CD4-positive, CD25-positive, alpha-beta regulatory T cell (primary cell): ENCODE results near the gene SLC35A4. TPM values are rescaled to one million over a fixed set of nuclear protein-coding genes. Genes with fewer than 3 reads are reported as not detected.
"Not testable (repeated sequence)": the region's sequence is repeated elsewhere in the genome, so short reads cannot be mapped to it uniquely, and the experiment has no call there.

Source experiments
- ATAC-seq, 2 donors: fragments of 150-1000 bp; cut with Tn5 transposase; one replicate each; pipeline ENCODE4 v1.10.0; 2021; ENCODE audit warnings: low read depth in 2 of 2, moderate number of reproducible peaks in 2 of 2, moderate library complexity in 1 of 2
- DNase-seq, 3 donors: peaks; one replicate each; pipeline versions ENCODE4 v3.0.0 to v3.0.0-alpha.2; 2012 to 2022; ENCODE audit warnings: mixed read lengths in 1 of 3
- H3K27ac ChIP-seq: one replicate; pipeline ENCODE4 v1.7.0; 2013; ENCODE audit warnings: mild to moderate bottlenecking, low read length; ENCODE audit not compliant: insufficient read depth, poor library complexity, severe bottlenecking
- H3K27me3 ChIP-seq: one replicate; pipeline ENCODE4 v1.7.0; 2013; ENCODE audit warnings: low read length; ENCODE audit not compliant: control insufficient read depth, insufficient read depth
- H3K36me3 ChIP-seq: one replicate; pipeline ENCODE4 v1.7.0; 2013; ENCODE audit warnings: mild to moderate bottlenecking, low read length, moderate library complexity; ENCODE audit not compliant: control insufficient read depth, insufficient read depth
- H3K4me1 ChIP-seq: 2 replicates; pipeline ENCODE4 v1.7.0; 2013; ENCODE audit warnings: mild to moderate bottlenecking, low read length; ENCODE audit not compliant: insufficient read depth, control insufficient read depth, poor library complexity, severe bottlenecking
- H3K4me3 ChIP-seq: one replicate; pipeline ENCODE4 v1.7.0; 2013; ENCODE audit warnings: low read depth, mild to moderate bottlenecking, low read length, moderate library complexity
- H3K9me3 ChIP-seq, 2 experiments: 1 replicate in 1 of 2; 2 replicates in 1 of 2; pipeline ENCODE4 v1.7.0; 2013; ENCODE audit warnings: low read length in 2 of 2, mild to moderate bottlenecking in 1 of 2, moderate library complexity in 1 of 2; ENCODE audit not compliant: control insufficient read depth in 2 of 2
- H3K27ac Mint-ChIP-seq, 3 donors: one replicate each; pipeline ENCODE4 v1.8.0; 2020 to 2022; ENCODE audit warnings: mild to moderate bottlenecking in 3 of 3, mixed read lengths in 3 of 3, moderate library complexity in 2 of 3
- H3K27me3 Mint-ChIP-seq: one replicate; pipeline ENCODE4 v1.8.0; 2022; ENCODE audit warnings: mild to moderate bottlenecking, mixed read lengths
- H3K36me3 Mint-ChIP-seq: one replicate; pipeline ENCODE4 v1.8.0; 2020; ENCODE audit warnings: mixed read lengths
- H3K4me1 Mint-ChIP-seq, 4 donors: one replicate each; pipeline ENCODE4 v1.8.0; 2020 to 2022; ENCODE audit warnings: mixed read lengths in 4 of 4, mild to moderate bottlenecking in 1 of 4
- H3K4me3 Mint-ChIP-seq, 4 donors: one replicate each; pipeline ENCODE4 v1.8.0; 2020 to 2022; ENCODE audit warnings: mild to moderate bottlenecking in 4 of 4, mixed read lengths in 4 of 4, moderate library complexity in 3 of 4
- H3K9me3 Mint-ChIP-seq, 7 donors: one replicate each; pipeline ENCODE4 v1.8.0; 2020 to 2022; ENCODE audit warnings: mixed read lengths in 7 of 7, mild to moderate bottlenecking in 3 of 7, moderate library complexity in 2 of 7
- polyA plus RNA-seq, 4 donors: library from polyadenylated mRNA; unstranded; fragments of 300-500 nt; fragmentation: Illumina TruSeq; gene quantifications; one replicate each; pipeline ENCODE4 v1.2.3, GENCODE V29; 2021
- total RNA-seq: library from RNA; stranded (reverse); gene quantifications from one replicate; pipeline ENCODE4 v1.2.3, GENCODE V29; 2022

Gene SLC35A4
- total and polyA plus RNA-seq, 5 donors from 2014 or later = 35.0 to 89.5 (median 77.4) TPM

DNA sequence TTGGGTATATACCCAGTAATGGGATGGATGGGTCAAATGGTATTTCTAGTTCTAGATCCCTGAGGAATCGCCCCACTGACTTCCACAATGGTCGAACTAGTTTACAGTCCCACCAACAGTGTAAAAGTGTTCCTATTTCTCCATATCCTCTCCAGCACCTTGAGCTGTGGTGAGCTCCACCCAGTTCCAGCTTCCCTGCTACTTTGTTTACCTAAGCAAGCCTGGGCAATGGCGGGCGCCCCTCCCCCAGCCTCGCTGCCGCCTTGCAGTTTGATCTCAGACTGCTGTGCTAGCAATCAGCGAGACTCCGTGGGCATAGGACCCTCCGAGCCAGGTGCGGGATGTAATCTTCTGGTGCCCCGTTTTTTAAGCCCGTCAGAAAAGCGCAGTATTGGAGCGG, 28.4 kb downstream of the SLC35A4 start:
- H3K36me3 ChIP-seq, H3K27me3 ChIP-seq, H3K36me3 Mint-ChIP-seq, DNase-seq, H3K27ac Mint-ChIP-seq, H3K4me1 Mint-ChIP-seq, H3K4me1 ChIP-seq, H3K9me3 Mint-ChIP-seq, H3K9me3 ChIP-seq, H3K4me3 ChIP-seq, ATAC-seq, H3K27ac ChIP-seq: not testable (repeated sequence)
- Mint-ChIP-seq H3K4me3 (peak overlapping the region in 1 of 4 donors; percentile 38), H3K27me3 (peaks cover 13% of the 10 kb centered on the region)

GRCh38 chr5:140594169-140594568, 29.5 kb downstream of the SLC35A4 start:
- no peak overlapping the region for H3K27ac Mint-ChIP-seq
- H3K27me3 Mint-ChIP-seq = peaks cover 15% of the 10 kb centered on the region
- H3K9me3 Mint-ChIP-seq = peaks cover 0 to 2% (median 0%) of the 10 kb centered on the region in 7 donors
- H3K27me3 ChIP-seq = no peaks in the 10 kb centered on the region
- H3K27ac ChIP-seq = no peak overlapping the region
- H3K36me3 ChIP-seq = no peaks in the 10 kb centered on the region
- H3K36me3 Mint-ChIP-seq = no peaks in the 10 kb centered on the region
- H3K4me3 Mint-ChIP-seq = no peak overlapping the region
- H3K4me1 ChIP-seq = no peaks in the 10 kb centered on the region
- H3K4me1 Mint-ChIP-seq = no peaks in the 10 kb centered on the region
- ATAC-seq = no peak
- H3K9me3 ChIP-seq = no peaks in the 10 kb centered on the region
- no peak for DNase-seq
- H3K4me3 ChIP-seq = no peak overlapping the region

DNA sequence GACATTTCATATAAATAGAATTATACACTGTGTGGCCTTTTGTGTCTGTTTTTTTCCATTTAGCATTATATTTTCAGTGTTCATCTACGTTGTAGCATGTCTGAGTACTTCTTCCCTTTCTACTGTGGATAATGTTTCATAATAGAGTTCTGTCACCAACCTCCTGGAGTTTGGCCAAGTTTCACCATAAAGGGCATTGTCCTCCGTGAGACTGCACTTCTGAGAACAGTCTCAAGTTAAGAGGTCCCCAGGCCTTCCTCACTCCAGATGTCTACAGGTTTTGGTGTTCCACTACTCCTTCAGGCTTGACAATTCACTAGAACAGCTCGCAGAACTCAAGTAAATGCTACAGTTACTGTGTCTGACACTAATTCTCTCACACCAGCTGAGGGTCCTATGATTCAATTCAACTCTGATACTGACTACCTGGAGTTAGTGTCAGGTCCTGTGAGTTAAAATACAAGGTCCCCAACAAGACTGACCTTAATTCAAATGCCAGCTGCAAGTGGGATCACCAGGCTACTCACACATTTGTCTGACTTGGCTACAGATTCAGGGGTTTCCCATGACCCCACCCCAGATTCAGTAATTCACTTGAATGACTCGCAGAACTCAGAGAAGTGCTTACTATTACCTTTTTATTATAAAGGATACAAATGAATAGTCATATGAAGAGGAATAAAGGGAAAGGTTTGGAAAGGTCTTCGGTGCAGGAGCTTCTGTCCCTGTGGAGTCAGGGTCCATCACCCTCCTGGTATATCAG, 31.1 kb downstream of the SLC35A4 start:
- ATAC-seq (no peak), DNase-seq (no peak)
- H3K27ac ChIP-seq = no peak overlapping the region
- no peaks in the 10 kb centered on the region for H3K27me3 ChIP-seq
- Mint-ChIP-seq H3K4me1 (no peaks in the 10 kb centered on the region), H3K27ac (peak overlapping the region in 1 of 3 donors; percentile 3), H3K27me3 (peaks cover 16% of the 10 kb centered on the region), H3K36me3 (no peaks in the 10 kb centered on the region), H3K9me3 (peaks cover 0 to 2% (median 0%) of the 10 kb centered on the region in 7 donors), H3K4me3 (no peak overlapping the region)
- H3K9me3 ChIP-seq = no peaks in the 10 kb centered on the region
- H3K36me3 ChIP-seq = no peaks in the 10 kb centered on the region
- no peaks in the 10 kb centered on the region for H3K4me1 ChIP-seq
- H3K4me3 ChIP-seq = no peak overlapping the region

- Histone ChIP-seq H3K36me3 (no peaks in the 10 kb centered on the region), H3K4me3 (no peak overlapping the region), H3K27me3 (no peaks in the 10 kb centered on the region), H3K9me3 (no peaks in the 10 kb centered on the region), H3K4me1 (no peaks in the 10 kb centered on the region), H3K27ac (no peak overlapping the region)
- no peaks in the 10 kb centered on the region for H3K9me3 Mint-ChIP-seq
- DNase-seq (no peak), ATAC-seq (no peak)
- H3K27ac Mint-ChIP-seq = no peak overlapping the region
- H3K4me1 Mint-ChIP-seq = no peaks in the 10 kb centered on the region
- H3K4me3 Mint-ChIP-seq = no peak overlapping the region
- H3K27me3 Mint-ChIP-seq = peaks cover 20% of the 10 kb centered on the region
- H3K36me3 Mint-ChIP-seq = no peaks in the 10 kb centered on the region
Measured at GRCh38 chr5:140596321-140596741, 31.7 kb downstream of the SLC35A4 start.

DNA sequence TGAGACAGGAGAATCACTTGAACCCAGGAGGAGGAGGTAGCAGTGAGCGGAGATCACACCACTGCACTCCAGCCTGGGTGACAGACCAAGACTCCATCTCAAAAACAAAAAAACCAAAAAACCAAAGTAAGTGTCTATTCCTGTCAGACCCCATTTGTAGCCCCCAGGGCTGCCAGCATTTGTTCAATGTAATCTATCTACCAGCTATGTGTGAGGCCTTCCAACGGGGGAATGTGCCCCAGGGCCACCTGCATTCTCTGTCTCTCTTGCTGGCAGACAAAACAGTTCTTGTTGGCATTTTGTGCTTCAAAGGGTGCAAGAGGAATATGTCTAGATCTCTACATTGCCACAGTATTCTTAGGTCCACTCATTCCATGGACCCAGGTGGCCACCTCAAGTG, 34.2 kb downstream of the SLC35A4 start:
- H3K27ac Mint-ChIP-seq = no peak overlapping the region
- H3K4me1 Mint-ChIP-seq = no peaks in the 10 kb centered on the region
- no peak for DNase-seq
- peaks cover 20% of the 10 kb centered on the region for H3K27me3 Mint-ChIP-seq
- H3K9me3 Mint-ChIP-seq = no peaks in the 10 kb centered on the region
- no peak overlapping the region for H3K4me3 ChIP-seq
- no peaks in the 10 kb centered on the region for H3K4me1 ChIP-seq
- no peak for ATAC-seq
- no peak overlapping the region for H3K4me3 Mint-ChIP-seq
- H3K36me3 ChIP-seq = no peaks in the 10 kb centered on the region
- no peaks in the 10 kb centered on the region for H3K36me3 Mint-ChIP-seq
- H3K27me3 ChIP-seq = no peaks in the 10 kb centered on the region
- H3K9me3 ChIP-seq = no peaks in the 10 kb centered on the region
- H3K27ac ChIP-seq = no peak overlapping the region

DNA sequence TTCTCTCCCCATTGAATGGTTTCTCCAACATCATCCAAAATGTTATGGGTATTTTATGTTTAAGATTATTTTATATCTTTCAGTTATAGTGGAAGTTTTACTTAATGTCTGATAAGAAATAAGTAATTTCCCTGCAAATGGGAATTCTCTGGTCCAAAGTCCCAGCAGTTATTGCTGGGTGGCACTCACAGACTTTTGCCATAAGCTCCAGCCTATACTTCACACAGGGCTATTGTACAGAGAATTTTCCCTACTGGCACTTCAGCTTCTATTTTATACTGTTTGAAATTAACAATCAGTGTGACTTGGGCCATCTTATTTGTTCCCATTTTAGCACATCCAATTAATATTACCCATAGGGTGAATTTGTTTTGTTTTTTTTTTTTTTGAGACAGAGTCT, 35.5 kb downstream of the SLC35A4 start:
- no peaks in the 10 kb centered on the region for H3K27me3 ChIP-seq
- no peak overlapping the region for H3K27ac Mint-ChIP-seq
- no peaks in the 10 kb centered on the region for H3K36me3 Mint-ChIP-seq
- DNase-seq = no peak
- H3K4me1 Mint-ChIP-seq = no peaks in the 10 kb centered on the region
- ATAC-seq = no peak
- no peak overlapping the region for H3K4me3 Mint-ChIP-seq
- no peak overlapping the region for H3K27ac ChIP-seq
- no peaks in the 10 kb centered on the region for H3K9me3 Mint-ChIP-seq
- no peaks in the 10 kb centered on the region for H3K9me3 ChIP-seq
- H3K36me3 ChIP-seq = no peaks in the 10 kb centered on the region
- no peaks in the 10 kb centered on the region for H3K4me1 ChIP-seq
- H3K27me3 Mint-ChIP-seq = peaks cover 20% of the 10 kb centered on the region
- no peak overlapping the region for H3K4me3 ChIP-seq

GRCh38 chr5:140602147-140602546, 37.5 kb downstream of the SLC35A4 start:
- Histone ChIP-seq H3K27ac (no peak overlapping the region), H3K4me3 (no peak overlapping the region), H3K27me3 (no peaks in the 10 kb centered on the region), H3K9me3 (no peaks in the 10 kb centered on the region), H3K36me3 (no peaks in the 10 kb centered on the region), H3K4me1 (no peaks in the 10 kb centered on the region)
- no peaks in the 10 kb centered on the region for H3K36me3 Mint-ChIP-seq
- H3K4me1 Mint-ChIP-seq = no peaks in the 10 kb centered on the region
- H3K27me3 Mint-ChIP-seq = peaks cover 15% of the 10 kb centered on the region
- no peak overlapping the region for H3K27ac Mint-ChIP-seq
- H3K9me3 Mint-ChIP-seq = no peaks in the 10 kb centered on the region
- DNase-seq = no peak
- H3K4me3 Mint-ChIP-seq = no peak overlapping the region
- no peak for ATAC-seq

- not testable (repeated sequence) for H3K9me3 ChIP-seq, ATAC-seq, H3K4me1 ChIP-seq, H3K4me3 Mint-ChIP-seq, H3K36me3 ChIP-seq, H3K36me3 Mint-ChIP-seq, DNase-seq, H3K9me3 Mint-ChIP-seq, H3K4me3 ChIP-seq, H3K27ac Mint-ChIP-seq, H3K27me3 ChIP-seq, H3K4me1 Mint-ChIP-seq, H3K27ac ChIP-seq
- peaks cover 23% of the 10 kb centered on the region for H3K27me3 Mint-ChIP-seq
Measured at GRCh38 chr5:140603446-140603698, 38.7 kb downstream of the SLC35A4 start.
